ENCODE results near the gene ADARB2. TPM values are rescaled to one million over a fixed set of nuclear protein-coding genes. Genes with fewer than 3 reads are reported as not detected.
A peak's percentile ranks its signal among the peaks of the same experiment; 100 is the strongest.

Gene ADARB2
- total RNA-seq, 2 experiments from 2014 or later, result 2.5 to 3.0 TPM

DNA sequence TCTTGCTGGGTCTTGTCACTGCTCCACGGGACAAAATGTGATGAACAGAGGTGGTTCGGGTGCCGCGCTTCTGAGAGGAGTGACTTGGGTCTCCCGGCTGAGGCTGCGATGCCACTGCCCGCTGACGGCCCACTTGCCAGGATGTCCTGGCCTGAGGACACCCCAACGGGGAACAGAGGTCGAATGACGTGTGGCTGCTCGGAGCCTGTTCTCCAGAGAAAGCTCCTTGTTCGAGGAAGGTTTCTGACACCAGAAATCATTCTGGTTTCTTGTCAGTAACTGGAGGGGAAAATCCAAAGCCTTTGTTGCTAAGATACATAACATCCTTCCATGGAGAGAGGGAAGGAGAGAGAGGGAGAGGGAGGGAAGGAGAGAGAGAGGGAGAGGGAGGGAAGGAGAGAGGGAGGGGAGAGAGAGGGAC, 444.7 kb downstream of the ADARB2 start:
- H3K27me3 Mint-ChIP-seq, result peaks cover 5% of the 10 kb centered on the region
- H3K27ac Mint-ChIP-seq, result no peak overlapping the region
- no peaks in the 10 kb centered on the region for H3K4me1 Mint-ChIP-seq
- DNase-seq, result no peak
- no peaks in the 10 kb centered on the region for H3K9me3 Mint-ChIP-seq
- H3K4me3 Mint-ChIP-seq, result no peak overlapping the region
- POLR2A ChIA-PET, result no interaction called here
- no peaks in the 10 kb centered on the region for H3K36me3 Mint-ChIP-seq (ENCODE audit: low read depth)
- CTCF ChIA-PET, result no interaction called here

DNA sequence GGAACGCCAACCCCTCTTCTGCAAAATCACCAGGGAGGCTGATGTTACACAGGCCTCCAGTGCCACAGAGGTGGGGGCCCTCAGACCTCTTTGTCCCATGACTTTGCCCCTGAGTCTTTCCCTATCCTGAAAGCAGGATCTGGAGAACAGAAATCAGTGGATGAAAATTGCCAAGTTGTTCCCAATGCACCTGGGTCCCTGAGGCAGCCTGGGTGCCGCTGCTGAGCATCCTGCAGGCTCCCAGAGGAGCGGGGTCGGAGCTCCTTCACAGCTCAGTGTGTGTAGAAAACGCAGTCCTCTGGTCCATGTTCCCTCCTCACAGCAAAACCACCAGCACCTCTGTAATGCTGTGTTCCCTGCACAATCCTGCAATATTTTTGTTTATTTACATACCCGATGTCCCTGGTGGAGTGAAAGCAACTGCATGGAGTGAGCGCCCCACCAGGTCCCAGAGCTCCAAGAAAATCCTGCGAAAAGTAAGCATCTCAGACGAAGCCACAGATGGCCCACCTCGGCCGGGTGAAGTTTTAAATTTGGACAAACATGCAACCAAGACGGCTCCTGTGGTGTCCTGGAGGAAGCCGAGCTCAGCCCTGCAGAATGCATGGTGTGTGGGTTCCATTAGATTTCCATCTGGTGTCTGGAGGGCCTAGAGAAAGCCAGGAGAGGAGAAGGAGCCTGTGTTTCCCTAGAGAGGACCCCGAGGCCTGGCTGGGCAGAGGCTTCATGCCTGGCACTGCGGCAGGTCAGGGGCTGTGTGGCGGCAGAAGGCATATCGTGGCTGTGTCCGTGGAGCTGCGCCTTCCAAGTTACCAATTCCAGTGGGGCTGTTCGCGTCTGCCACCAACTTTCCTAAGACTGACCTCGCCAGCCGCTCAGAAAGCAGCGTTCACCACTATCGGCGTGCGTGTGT, 445.9 kb downstream of the ADARB2 start:
- CTCF ChIA-PET, result no interaction called here
- H3K9me3 Mint-ChIP-seq, result no peaks in the 10 kb centered on the region
- H3K27ac Mint-ChIP-seq, result no peak overlapping the region
- no peaks in the 10 kb centered on the region for H3K4me1 Mint-ChIP-seq
- H3K4me3 Mint-ChIP-seq, result no peak overlapping the region
- peak; percentile 9 for DNase-seq
- H3K27me3 Mint-ChIP-seq, result peaks cover 5% of the 10 kb centered on the region
- H3K36me3 Mint-ChIP-seq (ENCODE audit: low read depth), result no peaks in the 10 kb centered on the region
- POLR2A ChIA-PET, result no interaction called here

DNA sequence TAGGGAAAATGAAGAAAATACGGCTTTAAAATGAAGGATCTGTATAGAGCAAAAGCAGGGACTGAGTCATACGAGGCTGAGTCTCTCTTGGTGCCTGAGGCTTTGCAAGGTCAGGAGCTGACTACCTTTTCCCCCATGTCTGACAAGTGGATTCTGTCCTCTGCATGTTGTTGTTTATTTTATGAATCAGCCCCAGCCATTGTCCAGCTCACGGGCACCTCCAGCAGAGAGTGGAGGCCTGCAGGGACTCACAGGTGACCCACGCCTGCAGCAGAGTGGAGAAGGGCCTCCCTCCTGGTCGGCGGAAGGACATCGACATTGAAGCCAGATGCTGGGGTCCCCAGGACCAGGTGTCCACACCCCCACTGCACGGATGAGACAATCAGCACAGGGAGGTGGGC, 447.3 kb downstream of the ADARB2 start:
- Mint-ChIP-seq H3K27ac (no peak overlapping the region), H3K27me3 (peaks cover 5% of the 10 kb centered on the region), H3K9me3 (no peaks in the 10 kb centered on the region), H3K36me3 (ENCODE audit: low read depth) (no peaks in the 10 kb centered on the region), H3K4me1 (no peaks in the 10 kb centered on the region), H3K4me3 (no peak overlapping the region)
- ChIA-PET CTCF (no interaction called here), POLR2A (no interaction called here)
- no peak for DNase-seq

DNA sequence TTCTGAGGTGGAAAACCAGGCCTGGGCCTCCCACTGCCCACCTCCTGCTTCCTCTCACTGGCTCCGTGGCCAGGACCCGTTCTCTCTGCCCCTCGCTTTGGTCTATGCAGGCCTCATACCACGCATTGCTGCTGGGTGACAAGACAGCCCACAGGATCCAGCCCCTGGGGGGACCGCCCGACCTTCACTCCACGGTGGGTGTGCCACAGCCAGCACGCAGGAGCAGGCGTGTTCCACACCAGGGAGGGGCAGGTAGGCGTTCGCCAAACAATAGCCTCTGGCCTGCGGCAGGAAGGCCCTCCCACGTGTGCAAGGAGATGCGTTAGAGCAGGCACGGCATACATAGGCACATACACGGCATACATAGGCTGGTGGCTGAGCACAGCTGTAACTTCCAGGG, 447.7 kb downstream of the ADARB2 start:
- DNase-seq, result no peak
- POLR2A ChIA-PET, result no interaction called here
- H3K4me3 Mint-ChIP-seq, result no peak overlapping the region
- H3K4me1 Mint-ChIP-seq, result no peaks in the 10 kb centered on the region
- CTCF ChIA-PET, result no interaction called here
- H3K9me3 Mint-ChIP-seq, result no peaks in the 10 kb centered on the region
- no peaks in the 10 kb centered on the region for H3K36me3 Mint-ChIP-seq (ENCODE audit: low read depth)
- peaks cover 5% of the 10 kb centered on the region for H3K27me3 Mint-ChIP-seq
- H3K27ac Mint-ChIP-seq, result no peak overlapping the region

DNA sequence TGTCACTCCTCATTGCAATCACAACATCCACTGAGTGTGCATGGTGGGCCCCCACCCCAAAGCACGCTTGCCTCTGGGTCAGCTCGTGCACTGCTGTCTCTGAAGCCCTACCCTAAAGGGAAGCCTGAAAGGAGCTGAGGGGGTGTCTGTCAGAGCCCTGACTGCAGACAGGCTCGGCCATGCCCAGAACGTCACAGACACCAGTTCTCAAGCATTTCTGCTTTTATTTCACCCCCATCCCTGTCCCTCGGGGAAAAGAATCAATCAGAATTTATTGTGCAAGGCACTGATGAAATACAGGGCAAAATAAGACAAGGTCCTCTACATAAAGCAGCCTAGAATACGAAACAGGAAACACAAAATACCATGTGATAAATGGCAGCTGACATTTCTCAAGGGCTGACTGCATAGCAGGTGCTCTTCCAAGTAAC, 449.3 kb downstream of the ADARB2 start:
- CTCF ChIA-PET, result no interaction called here
- POLR2A ChIA-PET, result no interaction called here
- no peaks in the 10 kb centered on the region for H3K9me3 Mint-ChIP-seq
- no peaks in the 10 kb centered on the region for H3K36me3 Mint-ChIP-seq (ENCODE audit: low read depth)
- no peaks in the 10 kb centered on the region for H3K4me1 Mint-ChIP-seq
- peaks cover 5% of the 10 kb centered on the region for H3K27me3 Mint-ChIP-seq
- H3K4me3 Mint-ChIP-seq, result no peak overlapping the region
- no peak overlapping the region for H3K27ac Mint-ChIP-seq
- no peak for DNase-seq

DNA sequence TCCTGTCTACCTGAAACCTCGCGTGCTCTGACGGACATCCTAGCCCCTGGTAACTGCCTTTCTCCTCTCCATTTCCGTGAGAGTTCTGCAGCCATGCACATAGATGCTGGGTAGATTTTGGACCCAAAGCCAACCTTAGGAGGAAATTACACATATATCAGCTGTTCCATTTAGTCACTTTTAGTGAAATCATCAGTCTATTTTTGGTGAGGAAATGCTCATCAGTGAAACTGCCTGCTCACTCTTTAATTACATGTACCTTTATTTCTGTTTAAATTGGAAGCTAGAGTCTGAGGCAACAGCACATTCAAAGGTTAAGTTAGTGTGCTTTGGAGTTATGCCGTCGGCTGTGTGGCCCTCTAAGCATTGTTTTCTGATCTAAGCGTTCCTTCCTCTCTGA, 449.8 kb downstream of the ADARB2 start:
- no peak overlapping the region for H3K4me3 Mint-ChIP-seq
- ChIA-PET POLR2A (no interaction called here), CTCF (no interaction called here)
- H3K27ac Mint-ChIP-seq, result no peak overlapping the region
- no peaks in the 10 kb centered on the region for H3K36me3 Mint-ChIP-seq (ENCODE audit: low read depth)
- H3K27me3 Mint-ChIP-seq, result peaks cover 3% of the 10 kb centered on the region
- no peaks in the 10 kb centered on the region for H3K9me3 Mint-ChIP-seq
- DNase-seq, result no peak
- H3K4me1 Mint-ChIP-seq, result no peaks in the 10 kb centered on the region

DNA sequence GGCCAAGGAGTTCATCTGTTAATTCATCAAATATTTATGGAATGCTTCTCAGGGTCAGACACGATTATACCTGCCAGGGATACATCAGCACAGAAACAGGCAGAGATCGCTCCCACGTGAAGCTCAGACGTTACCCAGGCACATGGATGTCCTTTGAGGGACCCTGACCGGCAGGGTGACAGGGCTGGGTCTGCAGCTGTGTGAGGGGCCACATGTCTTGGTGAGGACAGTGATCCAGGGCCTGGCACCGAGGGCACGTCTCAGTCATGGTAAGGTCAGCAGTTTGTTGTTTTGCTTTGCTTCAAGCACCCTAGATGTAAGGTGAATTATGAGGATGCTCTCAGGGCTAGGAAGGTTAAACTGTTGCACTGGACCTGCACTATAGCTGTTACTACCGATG, 453.2 kb downstream of the ADARB2 start:
- Mint-ChIP-seq H3K4me3 (no peak overlapping the region), H3K27me3 (peaks cover 4% of the 10 kb centered on the region), H3K36me3 (ENCODE audit: low read depth) (no peaks in the 10 kb centered on the region), H3K4me1 (no peaks in the 10 kb centered on the region), H3K9me3 (no peaks in the 10 kb centered on the region), H3K27ac (no peak overlapping the region)
- ChIA-PET CTCF (no interaction called here), POLR2A (no interaction called here)
- no peak for DNase-seq

DNA sequence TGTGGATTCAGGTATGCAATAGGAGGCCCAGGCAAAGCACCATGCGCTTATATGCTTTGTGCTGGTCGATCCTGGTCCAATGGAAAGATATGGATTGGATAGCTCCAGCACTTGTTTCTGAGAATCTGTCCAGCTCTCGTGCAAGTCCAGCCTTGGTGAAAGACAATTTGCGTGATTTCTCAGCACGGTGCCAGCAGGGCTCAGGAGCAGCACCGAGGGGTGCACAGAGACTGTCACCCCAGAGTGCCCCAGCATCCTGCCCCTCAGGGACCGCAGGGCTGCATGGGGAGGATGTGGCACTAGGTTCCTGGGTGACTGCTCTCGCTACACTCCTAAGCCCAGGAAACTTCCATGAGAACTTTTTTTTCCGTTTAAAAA, 455.9 kb downstream of the ADARB2 start:
- no peaks in the 10 kb centered on the region for H3K4me1 Mint-ChIP-seq
- POLR2A ChIA-PET, result no interaction called here
- CTCF ChIA-PET, result no interaction called here
- H3K36me3 Mint-ChIP-seq (ENCODE audit: low read depth), result no peaks in the 10 kb centered on the region
- no peak overlapping the region for H3K4me3 Mint-ChIP-seq
- H3K9me3 Mint-ChIP-seq, result no peaks in the 10 kb centered on the region
- no peak for DNase-seq
- H3K27ac Mint-ChIP-seq, result no peak overlapping the region
- H3K27me3 Mint-ChIP-seq, result peaks cover 8% of the 10 kb centered on the region

DNA sequence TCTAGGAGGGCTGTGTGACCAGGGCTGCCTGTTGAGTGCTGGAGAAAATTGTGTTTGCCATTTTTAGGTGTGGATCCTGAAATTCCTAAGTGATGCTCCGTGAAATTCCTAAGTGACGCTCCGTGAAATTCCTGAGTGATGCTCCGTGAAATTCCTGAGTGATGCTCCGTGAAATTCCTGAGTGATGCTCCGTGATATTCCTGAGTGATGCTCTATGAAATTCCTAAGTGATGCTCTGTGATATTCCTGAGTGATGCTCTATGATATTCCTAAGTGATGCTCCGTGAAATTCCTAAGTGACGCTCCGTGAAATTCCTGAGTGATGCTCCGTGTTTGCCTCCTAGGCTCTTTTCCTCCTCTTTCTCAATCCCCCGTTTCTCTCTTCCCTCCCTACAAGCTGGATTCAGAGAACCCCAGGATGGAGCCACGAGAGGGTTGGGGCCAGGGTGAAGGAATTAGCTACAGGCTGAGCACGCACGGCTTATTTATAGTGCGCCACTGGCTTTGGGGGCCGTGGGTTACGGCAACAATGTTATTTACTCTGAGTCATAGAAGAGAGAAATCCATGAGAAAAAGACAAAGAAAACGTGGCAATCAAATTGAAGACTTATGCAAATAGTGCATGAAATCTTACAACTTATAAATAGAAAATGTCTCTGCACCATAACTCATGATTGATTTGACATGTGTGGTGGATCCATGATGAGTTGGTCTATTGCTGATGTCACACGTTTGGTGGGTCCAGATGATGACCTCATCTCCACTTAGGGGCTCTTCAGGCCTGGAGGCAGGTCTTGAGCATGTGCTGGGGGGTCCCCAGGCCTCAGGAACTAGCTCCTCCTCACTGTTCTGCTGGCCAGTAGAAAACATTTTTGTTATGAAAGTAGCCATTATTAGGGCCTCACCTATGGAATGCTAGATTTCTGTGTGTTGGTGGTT, 456.6 kb downstream of the ADARB2 start:
- no peak for DNase-seq
- no peaks in the 10 kb centered on the region for H3K36me3 Mint-ChIP-seq (ENCODE audit: low read depth)
- no peak overlapping the region for H3K27ac Mint-ChIP-seq
- no peaks in the 10 kb centered on the region for H3K9me3 Mint-ChIP-seq
- CTCF ChIA-PET, result no interaction called here
- peaks cover 8% of the 10 kb centered on the region for H3K27me3 Mint-ChIP-seq
- H3K4me1 Mint-ChIP-seq, result no peaks in the 10 kb centered on the region
- POLR2A ChIA-PET, result no interaction called here
- no peak overlapping the region for H3K4me3 Mint-ChIP-seq

DNA sequence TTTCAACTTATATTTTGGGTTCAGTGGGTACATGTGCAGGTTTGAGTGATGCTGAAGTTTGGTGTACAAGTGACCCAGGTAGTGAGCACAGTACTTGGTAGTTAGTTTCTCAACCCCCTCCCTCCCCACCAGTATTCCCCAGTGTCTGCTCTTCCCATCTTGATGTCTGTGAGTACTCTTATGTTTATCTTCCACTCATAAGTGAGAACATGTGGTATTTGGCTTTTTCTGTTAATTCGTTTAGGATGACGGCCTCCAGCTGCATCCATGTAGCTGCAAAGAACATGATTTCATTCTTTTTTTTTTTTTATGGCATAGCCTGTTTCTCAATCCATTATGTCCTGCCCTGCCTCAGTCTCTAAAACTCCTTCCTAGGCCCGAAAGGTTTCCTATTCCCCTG, 459.0 kb downstream of the ADARB2 start:
- Mint-ChIP-seq H3K36me3 (ENCODE audit: low read depth) (no peaks in the 10 kb centered on the region), H3K27ac (no peak overlapping the region), H3K4me3 (no peak overlapping the region), H3K4me1 (no peaks in the 10 kb centered on the region), H3K9me3 (no peaks in the 10 kb centered on the region), H3K27me3 (peaks cover 8% of the 10 kb centered on the region)
- DNase-seq, result no peak
- ChIA-PET POLR2A (no interaction called here), CTCF (no interaction called here)

DNA sequence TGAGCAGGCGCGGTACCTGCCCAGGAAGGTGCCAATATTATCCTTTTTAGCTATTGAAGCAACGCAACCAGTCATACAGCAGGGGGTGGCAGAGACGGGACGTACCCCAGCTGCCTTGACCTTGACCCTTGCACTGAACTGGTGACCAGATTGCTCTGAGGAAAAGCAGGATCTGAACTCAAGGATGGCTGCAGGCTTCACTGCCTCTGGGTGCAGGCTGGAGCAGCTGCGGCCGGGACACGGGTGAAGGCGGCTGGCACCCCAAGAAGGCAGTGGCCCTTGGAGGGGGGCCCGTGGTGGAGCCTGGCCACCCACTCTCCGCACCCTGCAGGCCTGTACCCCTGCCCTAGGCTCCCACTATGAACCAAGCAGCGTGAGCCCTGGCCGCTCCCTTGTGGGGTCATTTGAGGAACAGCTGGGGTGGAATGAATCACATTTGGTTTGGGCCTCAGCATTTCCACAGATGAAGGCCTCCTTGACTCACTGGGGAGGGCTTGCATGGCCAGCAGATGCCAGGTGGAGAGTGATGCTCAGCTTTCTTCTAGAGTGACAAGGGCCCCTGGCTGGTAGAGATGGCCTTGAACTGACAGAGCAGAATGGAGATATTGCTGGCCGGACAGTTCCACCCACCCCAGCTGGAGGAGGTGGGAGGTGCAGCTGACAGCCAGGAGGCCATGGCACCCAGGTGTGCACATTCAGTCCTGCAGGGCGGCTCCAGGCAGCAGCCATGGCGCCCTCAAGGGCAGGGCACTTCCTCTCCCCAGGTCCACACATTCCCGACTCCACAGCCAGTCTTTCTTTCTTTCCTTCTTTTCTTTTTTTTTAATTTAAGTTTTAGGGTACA, 462.4 kb downstream of the ADARB2 start:
- ChIA-PET CTCF (no interaction called here), POLR2A (no interaction called here)
- peaks cover 5% of the 10 kb centered on the region for H3K27me3 Mint-ChIP-seq
- no peak overlapping the region for H3K4me3 Mint-ChIP-seq
- no peaks in the 10 kb centered on the region for H3K36me3 Mint-ChIP-seq (ENCODE audit: low read depth)
- no peaks in the 10 kb centered on the region for H3K9me3 Mint-ChIP-seq
- no peak overlapping the region for H3K27ac Mint-ChIP-seq
- H3K4me1 Mint-ChIP-seq, result no peaks in the 10 kb centered on the region
- no peak for DNase-seq

DNA sequence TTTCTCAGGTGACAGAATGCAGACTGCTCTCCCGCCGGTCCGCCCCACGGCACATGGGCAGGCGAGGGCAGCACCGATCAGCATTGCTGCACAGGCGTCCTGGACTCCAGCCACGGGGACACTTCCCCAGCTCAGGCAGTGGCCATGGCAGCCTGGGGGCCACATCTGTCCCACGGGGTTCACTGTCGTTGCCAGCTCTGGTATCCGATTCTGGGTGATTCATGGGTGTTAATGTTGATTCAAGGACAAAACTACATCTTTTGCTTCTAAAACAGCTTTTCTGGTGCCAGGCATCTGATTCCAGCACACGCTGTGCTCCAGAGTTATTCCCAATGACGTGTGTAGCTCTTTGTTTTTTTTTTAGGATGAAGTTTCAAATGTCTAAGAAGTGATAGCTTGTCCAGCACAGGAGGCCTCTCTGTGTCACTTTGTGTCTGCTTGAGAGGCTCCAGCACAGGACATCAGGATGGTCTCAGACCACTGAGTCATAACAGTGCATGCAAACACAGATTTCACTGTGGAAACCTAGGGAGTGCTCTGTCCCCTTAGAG, 463.1 kb downstream of the ADARB2 start:
- CTCF ChIA-PET, result no interaction called here
- Mint-ChIP-seq H3K4me3 (no peak overlapping the region), H3K27ac (no peak overlapping the region), H3K4me1 (no peaks in the 10 kb centered on the region), H3K27me3 (peaks cover 5% of the 10 kb centered on the region), H3K9me3 (no peaks in the 10 kb centered on the region), H3K36me3 (ENCODE audit: low read depth) (no peaks in the 10 kb centered on the region)
- POLR2A ChIA-PET, result no interaction called here
- no peak for DNase-seq
